Loucy (cell line): Measurements from ENCODE around the gene SRA1.
"Not testable (repeated sequence)": the region's sequence is repeated elsewhere in the genome, so short reads cannot be mapped to it uniquely, and the experiment has no call there.

Experiments
- H2AFZ ChIP-seq: fragments of 200-600 bp; sonication (generic); 2 replicates; pipeline ENCODE4 v1.6.0; 2016; ENCODE audit warnings: antibody characterized with exemption, mild to moderate bottlenecking, low read length, moderate library complexity
- H3F3A ChIP-seq: fragments of 200-600 bp; 2 replicates; pipeline ENCODE4 v1.6.0; 2016; ENCODE audit warnings: antibody characterized with exemption, low read depth, mild to moderate bottlenecking
- H3K27me3 ChIP-seq: fragments of 200-600 bp; sonication (generic); 2 replicates; pipeline ENCODE4 v1.6.1; 2014; ENCODE audit warnings: low read length, mild to moderate bottlenecking; ENCODE audit not compliant: insufficient read depth, poor library complexity, severe bottlenecking
- H3K36me3 ChIP-seq: fragments of 200-600 bp; sonication (generic); 2 replicates; pipeline ENCODE4 v1.6.1; 2016; ENCODE audit warnings: low read length; ENCODE audit not compliant: insufficient read depth
- H3K4me1 ChIP-seq: fragments of 200-600 bp; sonication (generic); 2 replicates; pipeline ENCODE4 v1.5.1; 2014; ENCODE audit warnings: low read length, mild to moderate bottlenecking; ENCODE audit not compliant: insufficient read depth, poor library complexity, severe bottlenecking
- H3K4me2 ChIP-seq: fragments of 200-600 bp; sonication (generic); 2 replicates; pipeline ENCODE4 v1.6.0; 2014; ENCODE audit warnings: antibody characterized with exemption, low read length, low read depth, mild to moderate bottlenecking; ENCODE audit not compliant: poor library complexity, severe bottlenecking
- H3K4me3 ChIP-seq: fragments of 200-600 bp; sonication (generic); 2 replicates; pipeline ENCODE4 v1.5.1; 2014; ENCODE audit warnings: low read length, mild to moderate bottlenecking, mixed read lengths; ENCODE audit not compliant: poor library complexity, severe bottlenecking
- H3K79me2 ChIP-seq: fragments of 200-600 bp; sonication (generic); 2 replicates; pipeline ENCODE4 v1.6.1; 2014; ENCODE audit warnings: low read length; ENCODE audit not compliant: insufficient read depth
- H3K9ac ChIP-seq: fragments of 200-600 bp; sonication (generic); 2 replicates; pipeline ENCODE4 v1.6.0; 2014; ENCODE audit warnings: mild to moderate bottlenecking, low read depth, low read length, moderate library complexity; ENCODE audit not compliant: poor library complexity, severe bottlenecking
- H3K9me2 ChIP-seq: fragments of 200-600 bp; sonication (generic); replicated peaks from 2 replicates; pipeline ENCODE4 v1.6.1; 2016; ENCODE audit warnings: low read depth, low read length, mixed read lengths
- H3K9me3 ChIP-seq: fragments of 200-600 bp; sonication (generic); 2 replicates; pipeline ENCODE4 v1.6.1; 2014; ENCODE audit warnings: mild to moderate bottlenecking, antibody characterized with exemption, low read length, low read depth; ENCODE audit not compliant: insufficient read depth
- H4K20me1 ChIP-seq: fragments of 200-600 bp; sonication (generic); 2 replicates; pipeline ENCODE4 v1.6.0; 2014; ENCODE audit warnings: antibody characterized with exemption, low read length, mild to moderate bottlenecking; ENCODE audit not compliant: insufficient read depth, poor library complexity, severe bottlenecking
- CTCF ChIP-seq: fragments of 200-600 bp; sonication (generic); conservative IDR thresholded peaks from 2 replicates; pipeline ENCODE4 v1.5.1; 2014; ENCODE audit warnings: mild to moderate bottlenecking, antibody characterized with exemption, low read length
- EZH2phosphoT487 ChIP-seq: fragments of 200-600 bp; IDR thresholded peaks from 2 replicates; pipeline ENCODE4 v1.6.1; 2018; ENCODE audit warnings: antibody characterized with exemption, mild to moderate bottlenecking, moderate library complexity, borderline replicate concordance

The SRA1 gene

GRCh38 chr5:140588311-140589070 lies 31.2 kb upstream of the SRA1 start:
- Histone ChIP-seq H3K4me3 (no peak overlapping the region), H3K36me3 (no peaks in the 10 kb centered on the region), H4K20me1 (no peaks in the 10 kb centered on the region), H3K4me2 (no peak overlapping the region), H3K79me2 (no peaks in the 10 kb centered on the region), H3K4me1 (no peaks in the 10 kb centered on the region), H3K9me3 (no peaks in the 10 kb centered on the region), H2AFZ (no peak overlapping the region), H3F3A (no peaks in the 10 kb centered on the region), H3K9me2 (no peaks in the 10 kb centered on the region), H3K27me3 (no peaks in the 10 kb centered on the region), H3K9ac (no peak overlapping the region)
- no peak for TF ChIP-seq CTCF
- no peak for TF ChIP-seq EZH2phosphoT487

GRCh38 chr5:140587495-140587894 lies 30.2 kb upstream of the SRA1 start:
- Histone ChIP-seq H3F3A (no peaks in the 10 kb centered on the region), H3K27me3 (no peaks in the 10 kb centered on the region), H3K79me2 (no peaks in the 10 kb centered on the region), H3K9me2 (no peaks in the 10 kb centered on the region), H4K20me1 (no peaks in the 10 kb centered on the region), H3K36me3 (no peaks in the 10 kb centered on the region), H3K9me3 (no peaks in the 10 kb centered on the region), H3K4me2 (no peak overlapping the region), H3K4me3 (no peak overlapping the region), H3K9ac (no peak overlapping the region), H2AFZ (no peak overlapping the region), H3K4me1 (no peaks in the 10 kb centered on the region)
- TF ChIP-seq EZH2phosphoT487 (no peak), CTCF (no peak)

- H3F3A ChIP-seq, H3K79me2 ChIP-seq, H3K4me2 ChIP-seq, H3K4me3 ChIP-seq, H2AFZ ChIP-seq, H3K27me3 ChIP-seq, H3K9me3 ChIP-seq, H3K9me2 ChIP-seq, H3K9ac ChIP-seq, H3K4me1 ChIP-seq, H4K20me1 ChIP-seq, H3K36me3 ChIP-seq: not testable (repeated sequence)
Measured at GRCh38 chr5:140579188-140579747, 22.0 kb upstream of the SRA1 start.

GRCh38 chr5:140576776-140577201 lies 19.5 kb upstream of the SRA1 start:
- no peaks in the 10 kb centered on the region for H4K20me1 ChIP-seq
- no peaks in the 10 kb centered on the region for H3K9me2 ChIP-seq
- no peaks in the 10 kb centered on the region for H3K9me3 ChIP-seq
- H3K4me2 ChIP-seq: no peak overlapping the region
- H3K4me1 ChIP-seq: no peaks in the 10 kb centered on the region
- TF ChIP-seq EZH2phosphoT487 (no peak), CTCF (no peak)
- H3K36me3 ChIP-seq: no peaks in the 10 kb centered on the region
- H3K9ac ChIP-seq: no peak overlapping the region
- H2AFZ ChIP-seq: peak overlapping the region; percentile 86
- H3F3A ChIP-seq: no peaks in the 10 kb centered on the region
- no peak overlapping the region for H3K4me3 ChIP-seq
- no peaks in the 10 kb centered on the region for H3K27me3 ChIP-seq
- no peaks in the 10 kb centered on the region for H3K79me2 ChIP-seq
